IMR-90 (cell line): ENCODE measurements around the gene VAT1. TPM values are rescaled to one million over a fixed set of nuclear protein-coding genes. Genes with fewer than 3 reads are reported as not detected.

Experiments
- ATAC-seq: fragments of 200-7000 bp; cut with Tn5 transposase; 2 replicates; pipeline ENCODE4 v1.9.1; 2020; ENCODE audit warnings: low read depth, mild to moderate bottlenecking, moderate library complexity
- BruUV-seq: library from RNA; stranded (reverse); fragments of 400-500 nt; replicated peaks from 2 replicates; lab custom pipeline; 2021; lab: Mats Ljungman, UMichigan
- CTCF ChIA-PET: fragments of 300-600 bp; formaldehyde crosslinking; extraction: SDS; loops from one replicate; lab custom pipeline; 2021; ENCODE audit warnings: antibody characterized with exemption; lab: Yijun Ruan, JAX
- POLR2A ChIA-PET: fragments of 300-600 bp; sonication (Branson Sonifier 250); formaldehyde crosslinking; loops from one replicate; lab custom pipeline; 2022; ENCODE audit warnings: antibody characterized with exemption; ENCODE audit not compliant: unreplicated experiment; lab: Charles Lee
- DNase-seq: peaks from one replicate; pipeline ENCODE4 v3.0.0; 2013
- H2AFZ ChIP-seq: replicated peaks from 2 replicates; pipeline ENCODE3; 2013; ENCODE audit warnings: low read length, mild to moderate bottlenecking; ENCODE audit not compliant: poor library complexity
- H2AK5ac ChIP-seq: 2 replicates; pipeline ENCODE4 v1.6.1; 2013; ENCODE audit warnings: low read depth, low read length, inconsistent platforms
- H2AK9ac ChIP-seq: replicated peaks from 2 replicates; pipeline ENCODE3; 2013; ENCODE audit warnings: mild to moderate bottlenecking, low read depth, low read length, moderate library complexity; ENCODE audit not compliant: poor library complexity
- H2BK120ac ChIP-seq: 2 replicates; pipeline ENCODE4 v1.6.1; 2013; ENCODE audit warnings: low read depth, low read length, inconsistent platforms
- H2BK15ac ChIP-seq: 3 replicates; pipeline ENCODE4 v1.6.1; 2013; ENCODE audit warnings: low read depth, low read length, inconsistent platforms
- H2BK20ac ChIP-seq: 2 replicates; pipeline ENCODE4 v1.6.1; 2013; ENCODE audit warnings: low read depth, mild to moderate bottlenecking, inconsistent platforms, low read length, moderate library complexity
- H2BK5ac ChIP-seq: 2 replicates; pipeline ENCODE4 v1.6.1; 2013; ENCODE audit warnings: mild to moderate bottlenecking, low read depth, low read length, inconsistent platforms; ENCODE audit not compliant: poor library complexity, severe bottlenecking
- H3K14ac ChIP-seq: replicated peaks from 2 replicates; pipeline ENCODE4 v1.6.1; 2013; ENCODE audit warnings: low read depth, low read length, inconsistent platforms
- H3K18ac ChIP-seq: 2 replicates; pipeline ENCODE4 v1.6.1; 2013; ENCODE audit warnings: low read depth, low read length, control low read depth
- H3K23ac ChIP-seq: 2 replicates; pipeline ENCODE4 v1.6.1; 2013; ENCODE audit warnings: low read depth, low read length, inconsistent platforms
- H3K27ac ChIP-seq: 2 replicates; pipeline ENCODE4 v1.5.1; 2013; ENCODE audit warnings: mild to moderate bottlenecking, control low read depth, low read length; ENCODE audit not compliant: insufficient read depth
- H3K27me3 ChIP-seq: 2 replicates; pipeline ENCODE4 v1.6.1; 2013; ENCODE audit warnings: low read length; ENCODE audit not compliant: control insufficient read depth, insufficient read depth
- H3K36me3 ChIP-seq: 2 replicates; pipeline ENCODE4 v1.6.1; 2013; ENCODE audit warnings: low read length, mixed read lengths; ENCODE audit not compliant: control insufficient read depth, insufficient read depth
- H3K4ac ChIP-seq: 2 replicates; pipeline ENCODE4 v1.6.1; 2013; ENCODE audit warnings: low read depth, low read length, inconsistent platforms
- H3K4me1 ChIP-seq: 2 replicates; pipeline ENCODE4 v1.6.1; 2013; ENCODE audit warnings: low read length, mixed read lengths; ENCODE audit not compliant: control insufficient read depth, insufficient read depth
- H3K4me2 ChIP-seq: 2 replicates; pipeline ENCODE4 v1.6.1; 2013; ENCODE audit warnings: low read depth, mild to moderate bottlenecking, control low read depth, low read length, moderate library complexity
- H3K4me3 ChIP-seq: 2 replicates; pipeline ENCODE4 v1.5.1; 2013; ENCODE audit warnings: low read depth, mild to moderate bottlenecking, control low read depth, low read length, moderate library complexity; ENCODE audit not compliant: insufficient read depth
- H3K56ac ChIP-seq: 2 replicates; pipeline ENCODE4 v1.6.1; 2013; ENCODE audit warnings: low read length, inconsistent platforms; ENCODE audit not compliant: insufficient read depth; ENCODE audit errors: extremely low read depth
- H3K79me1 ChIP-seq, 2 experiments: 2 replicates each; pipeline ENCODE4 v1.6.1; 2013; ENCODE audit warnings: low read length in 2 of 2, inconsistent platforms in 1 of 2, low read depth in 1 of 2
- H3K9ac ChIP-seq: 2 replicates; pipeline ENCODE4 v1.6.1; 2013; ENCODE audit warnings: low read depth, low read length, control low read depth
- H3K9me1 ChIP-seq: 2 replicates; pipeline ENCODE4 v1.6.1; 2013; ENCODE audit warnings: low read length, inconsistent platforms; ENCODE audit not compliant: insufficient read depth
- H3K9me3 ChIP-seq: 2 replicates; pipeline ENCODE4 v1.6.1; 2013; ENCODE audit warnings: low read length; ENCODE audit not compliant: control insufficient read depth, insufficient read depth
- H4K20me1 ChIP-seq: 2 replicates; pipeline ENCODE4 v1.6.1; 2013; ENCODE audit warnings: low read length, inconsistent platforms; ENCODE audit not compliant: insufficient read depth
- H4K5ac ChIP-seq: 2 replicates; pipeline ENCODE4 v1.6.1; 2013; ENCODE audit warnings: mild to moderate bottlenecking, low read depth, low read length, control low read depth
- H4K8ac ChIP-seq, 2 experiments: 2 replicates each; pipeline ENCODE4 v1.6.1; 2013; ENCODE audit warnings: low read depth in 2 of 2, low read length in 2 of 2, control low read depth in 1 of 2, inconsistent platforms in 1 of 2
- H4K91ac ChIP-seq: 2 replicates; pipeline ENCODE4 v1.6.1; 2013; ENCODE audit warnings: low read depth, low read length, inconsistent platforms; ENCODE audit not compliant: insufficient read depth
- BHLHE40 ChIP-seq: fragments of 150-350 bp; IDR thresholded peaks from 2 replicates; pipeline ENCODE4 v1.6.1; 2016; ENCODE audit warnings: mild to moderate bottlenecking, low read depth, low read length
- CHD1 ChIP-seq: IDR thresholded peaks from 2 replicates; pipeline ENCODE4 v1.6.1; 2012; ENCODE audit warnings: low read depth, low read length, improper control_type of control experiment
- CTCF ChIP-seq: conservative IDR thresholded peaks from 2 replicates; pipeline ENCODE4 v1.5.1; 2012; ENCODE audit warnings: mild to moderate bottlenecking, low read depth, low read length, improper control_type of control experiment
- ELK1 ChIP-seq: fragments of 150-350 bp; IDR thresholded peaks from 2 replicates; pipeline ENCODE4 v1.6.1; 2016; ENCODE audit warnings: low read depth, mild to moderate bottlenecking, low read length, moderate library complexity, borderline replicate concordance
- FOS ChIP-seq: fragments of 150-350 bp; IDR thresholded peaks from 2 replicates; pipeline ENCODE4 v1.6.1; 2016; ENCODE audit warnings: low read depth, low read length
- MAZ ChIP-seq: IDR thresholded peaks from 2 replicates; pipeline ENCODE4 v1.6.1; 2012; ENCODE audit warnings: low read depth, mild to moderate bottlenecking, low read length, improper control_type of control experiment, moderate library complexity, borderline replicate concordance
- MXI1 ChIP-seq: IDR thresholded peaks from 2 replicates; pipeline ENCODE4 v1.6.1; 2012; ENCODE audit warnings: low read depth, mild to moderate bottlenecking, low read length, moderate library complexity, borderline replicate concordance
- POLR2A ChIP-seq: IDR thresholded peaks from 2 replicates; pipeline ENCODE4 v1.6.1; 2012; ENCODE audit warnings: mild to moderate bottlenecking, low read depth, low read length
- RAD21 ChIP-seq: IDR thresholded peaks from 2 replicates; pipeline ENCODE4 v1.6.1; 2012; ENCODE audit warnings: low read length, improper control_type of control experiment
- RCOR1 ChIP-seq: IDR thresholded peaks from 2 replicates; pipeline ENCODE4 v1.6.1; 2012; ENCODE audit warnings: mild to moderate bottlenecking, low read length, improper control_type of control experiment; ENCODE audit not compliant: insufficient replicate concordance
- SMC3 ChIP-seq: fragments of 150-350 bp; IDR thresholded peaks from 2 replicates; pipeline ENCODE4 v1.6.1; 2016; ENCODE audit warnings: low read depth, mild to moderate bottlenecking, antibody characterized with exemption, low read length, moderate library complexity
- USF2 ChIP-seq: fragments of 150-350 bp; IDR thresholded peaks from 2 replicates; pipeline ENCODE4 v1.6.1; 2017; ENCODE audit warnings: mild to moderate bottlenecking, antibody characterized with exemption, low read length, low read depth
- WGBS, 2 experiments: methylation state at CpG; one replicate each; pipeline versions ENCODE4 v1.1.5 to v1.1.7; 2013; ENCODE audit warnings: missing lambda C conversion rate in 2 of 2; ENCODE audit not compliant: insufficient read length in 1 of 2; ENCODE audit errors: extremely low coverage in 2 of 2; 5-methylcytosine and 5-hydroxymethylcytosine counted together
- dilution Hi-C: fragments of 300-500 bp; cut with HindIII; formaldehyde crosslinking; loops from one replicate; pipeline ENCODE4 v1.14.3; 2018; ENCODE audit warnings: low sequenced_read_pairs; ENCODE audit not compliant: unreplicated experiment
- in situ Hi-C: fragments of 300-500 bp; cut with MboI; formaldehyde crosslinking; loops from 3 replicates; pipeline ENCODE4 v1.14.3; 2019; ENCODE audit warnings: low sequenced_read_pairs, inconsistent platforms, mixed read lengths
- intact Hi-C: fragments of 100-400 bp; cut with micrococcal nuclease; formaldehyde crosslinking; loops from 2 replicates; pipeline ENCODE4 v1.10.0; 2022
- polyA plus RNA-seq, 3 experiments: library from polyadenylated mRNA; depleted of rRNA; stranded (reverse); fragments of >200 nt; gene quantifications; 2 replicates each; pipeline ENCODE4 v1.2.3, GENCODE V29; 2012; ENCODE audit warnings: low replicate concordance in 1 of 3
- total RNA-seq: library from RNA; depleted of rRNA; stranded (reverse); fragments of >200 nt; gene quantifications from 2 replicates; pipeline ENCODE4 v1.2.3, GENCODE V29; 2012

The VAT1 gene
- total and polyA plus RNA-seq, 2 of the 4 experiments (the other 2 are of a cell fraction), result 97.3 to 101 TPM

GRCh38 chr17:43025766-43026537 lies 3.8 kb upstream of the VAT1 start:
- peaks cover 0 to 9% of the 10 kb centered on the region in 2 experiments; a peak in 3 of 4 replicates for H3K79me1 ChIP-seq
- no peak overlapping the region for H2BK120ac ChIP-seq
- no peak overlapping the region for H4K91ac ChIP-seq
- H3K4me1 ChIP-seq, result peaks cover 4% of the 10 kb centered on the region; the same call in 1 of the 2 replicates
- H2BK20ac ChIP-seq, result no peak overlapping the region
- no peaks in the 10 kb centered on the region for H3K36me3 ChIP-seq
- H3K27ac ChIP-seq, result no peak overlapping the region
- H2BK15ac ChIP-seq, result no peak overlapping the region
- H4K8ac ChIP-seq, result no peak overlapping the region
- dilution Hi-C loops (no loop called here), intact Hi-C loops (loop anchor here (2.0 kb wide), 1 partner anchor 313 kb away; no protein-coding TSS in a partner anchor), in situ Hi-C loops (loop anchor here (5.0 kb wide), 1 partner anchor 146 kb away; the partner anchor contains the start of gene NBR1)
- H2AK9ac ChIP-seq, result peak overlapping the region; percentile 78
- no peak overlapping the region for H3K4me2 ChIP-seq
- WGBS, 2 experiments, result 67% methylated on average over 10 of the region's 16 CpGs; no CpG with 5 or more reads in 1 of the 2 experiments
- DNase-seq (no peak), ATAC-seq (no peak)
- no peaks in the 10 kb centered on the region for H4K20me1 ChIP-seq
- no peak overlapping the region for H3K14ac ChIP-seq
- no peak overlapping the region for H2BK5ac ChIP-seq
- POLR2A ChIA-PET, result no interaction called here
- H3K18ac ChIP-seq, result no peak overlapping the region
- no peak overlapping the region for H4K5ac ChIP-seq
- no peak overlapping the region for H3K23ac ChIP-seq
- CTCF ChIA-PET, result no interaction called here
- no peak overlapping the region for H3K9ac ChIP-seq
- H2AK5ac ChIP-seq, result no peak overlapping the region
- H3K27me3 ChIP-seq, result peaks cover 4% of the 10 kb centered on the region; the same call in 1 of the 2 replicates
- H3K9me3 ChIP-seq, result no peaks in the 10 kb centered on the region
- no peak overlapping the region for H3K4ac ChIP-seq
- H3K9me1 ChIP-seq, result no peaks in the 10 kb centered on the region; the same call in 1 of the 2 replicates
- no peak overlapping the region for H2AFZ ChIP-seq
- no peak for TF ChIP-seq POLR2A
- TF ChIP-seq MAZ, result no peak
- no peak for TF ChIP-seq MXI1
- no peak for TF ChIP-seq SMC3
- TF ChIP-seq CHD1, result no peak
- no peak for TF ChIP-seq BHLHE40
- TF ChIP-seq FOS, result no peak
- TF ChIP-seq RAD21, result no peak
- TF ChIP-seq ELK1, result no peak
- no peak for TF ChIP-seq CTCF
- no peak for TF ChIP-seq RCOR1
- no peak for TF ChIP-seq USF2
- H3K56ac ChIP-seq, result no peak overlapping the region
- BruUV-seq, result no TSS peak
- H3K4me3 ChIP-seq, result no peak overlapping the region
